ENCODE results near the gene B4GALNT1.
"Not testable (repeated sequence)": the region's sequence is repeated elsewhere in the genome, so short reads cannot be mapped to it uniquely, and the experiment has no call there.

Gene B4GALNT1

GRCh38 chr12:57592551-57593165, 40.3 kb downstream of the B4GALNT1 start:
- DNase-seq (ENCODE audit: low spot score in 2 of 2) (no peak), ATAC-seq (no peak)
- H3K4me3 Mint-ChIP-seq: peak overlapping the region; percentile 84
- peaks cover 47% of the 10 kb centered on the region for H3K36me3 Mint-ChIP-seq
- H3K4me1 Mint-ChIP-seq: peaks cover 24% of the 10 kb centered on the region
- H3K27ac Mint-ChIP-seq: peak overlapping the region; percentile 88
- H3K9me3 Mint-ChIP-seq: no peaks in the 10 kb centered on the region

- Mint-ChIP-seq H3K4me1 (peaks cover 24% of the 10 kb centered on the region), H3K4me3 (peak overlapping the region; percentile 84), H3K9me3 (no peaks in the 10 kb centered on the region), H3K36me3 (peaks cover 39% of the 10 kb centered on the region), H3K27ac (peak overlapping the region; percentile 88)
- no peak for ATAC-seq
- DNase-seq (ENCODE audit: low spot score in 2 of 2): no peak
Measured at GRCh38 chr12:57591782-57592325, 41.1 kb downstream of the B4GALNT1 start.

DNA sequence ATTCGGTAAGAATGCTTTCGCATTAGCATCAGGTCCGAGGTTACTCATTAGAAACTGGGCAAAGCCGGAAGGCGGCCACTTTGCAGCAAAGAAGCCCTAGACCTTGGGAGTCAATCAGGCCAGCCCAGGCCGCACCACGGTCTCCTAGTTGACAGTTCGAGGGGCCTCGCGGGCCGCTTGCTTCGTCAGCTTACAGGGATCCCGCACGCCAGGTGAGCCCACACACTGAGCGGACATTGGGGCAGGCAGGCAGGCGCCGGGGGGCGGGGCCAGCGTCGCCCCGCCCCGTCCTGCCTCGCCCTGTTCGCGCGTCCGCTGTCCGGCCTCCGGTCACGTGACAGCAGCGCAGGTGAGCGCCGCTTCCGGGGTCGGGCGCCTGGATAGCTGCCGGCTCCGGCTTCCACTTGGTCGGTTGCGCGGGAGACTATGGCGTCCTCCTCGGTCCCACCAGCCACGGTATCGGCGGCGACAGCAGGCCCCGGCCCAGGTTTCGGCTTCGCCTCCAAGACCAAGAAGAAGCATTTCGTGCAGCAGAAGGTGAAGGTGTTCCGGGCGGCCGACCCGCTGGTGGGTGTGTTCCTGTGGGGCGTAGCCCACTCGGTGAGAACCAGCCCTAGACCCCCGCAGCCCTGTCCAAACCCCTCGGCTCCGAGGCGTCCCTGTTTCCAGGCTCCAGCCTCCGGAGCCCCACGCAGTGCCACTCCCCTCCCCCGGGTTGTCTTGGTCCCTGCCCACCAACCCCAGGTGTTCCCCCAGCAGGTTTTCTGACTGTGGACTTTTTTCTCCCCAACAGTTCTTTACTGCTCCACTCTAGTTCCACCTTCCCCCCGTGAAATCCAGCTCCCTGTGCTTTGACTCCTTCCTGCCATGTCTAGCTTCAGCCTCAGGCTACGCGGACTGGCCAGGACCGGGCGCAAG, 41.9 kb downstream of the B4GALNT1 start, which contains the start of gene PIP4K2C:
Gene PIP4K2C (plus strand): TSS at position 329 of the 918 bp plus-strand sequence. CDS start 98 bp downstream, at position 427.
- no peaks in the 10 kb centered on the region for H3K9me3 Mint-ChIP-seq
- peak within 1 kb of the TSS; percentile 88 for H3K27ac Mint-ChIP-seq
- H3K4me1 Mint-ChIP-seq: peaks cover 24% of the 10 kb centered on the region
- peak; percentile 64 to 89 for DNase-seq (ENCODE audit: low spot score in 2 of 2)
- peak within 1 kb of the TSS; percentile 84 for H3K4me3 Mint-ChIP-seq
- peak; percentile 95 for ATAC-seq
- H3K36me3 Mint-ChIP-seq: peaks cover 32% of the 10 kb centered on the region

DNA sequence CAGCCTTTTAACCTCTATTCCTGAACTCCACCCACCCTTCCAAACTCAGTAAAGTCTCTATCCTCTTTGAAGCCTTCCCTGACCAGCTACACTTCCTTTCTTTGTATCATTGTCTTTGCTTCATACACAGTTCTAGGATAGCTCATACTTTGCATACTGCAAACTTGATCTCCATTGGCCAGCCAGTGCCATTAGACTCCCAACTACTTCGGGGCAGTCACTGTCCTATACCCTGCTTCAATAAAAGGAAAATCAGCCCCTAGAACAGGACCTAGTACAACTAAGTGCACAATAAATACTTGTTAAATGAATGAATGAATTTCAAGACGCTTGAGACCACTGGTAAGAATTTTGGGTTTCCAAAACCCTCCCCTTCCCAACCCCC, 42.5 kb downstream of the B4GALNT1 start:
- Mint-ChIP-seq H3K4me1 (peaks cover 24% of the 10 kb centered on the region), H3K9me3 (no peaks in the 10 kb centered on the region), H3K36me3 (peaks cover 25% of the 10 kb centered on the region), H3K4me3 (peak overlapping the region; percentile 84), H3K27ac (peak overlapping the region; percentile 88)
- no peak for ATAC-seq
- DNase-seq (ENCODE audit: low spot score in 2 of 2): no peak

- not testable (repeated sequence) for H3K9me3 Mint-ChIP-seq; ATAC-seq; H3K27ac Mint-ChIP-seq; DNase-seq (ENCODE audit: low spot score in 2 of 2); H3K4me3 Mint-ChIP-seq
- Mint-ChIP-seq H3K36me3 (peaks cover 12% of the 10 kb centered on the region), H3K4me1 (peaks cover 24% of the 10 kb centered on the region)
Measured at GRCh38 chr12:57588951-57589610, 43.9 kb downstream of the B4GALNT1 start.

- Mint-ChIP-seq H3K4me3 (no peak overlapping the region), H3K4me1 (peaks cover 23% of the 10 kb centered on the region), H3K27ac (no peak overlapping the region), H3K36me3 (peaks cover 6% of the 10 kb centered on the region), H3K9me3 (no peaks in the 10 kb centered on the region)
- DNase-seq (ENCODE audit: low spot score in 2 of 2) (no peak), ATAC-seq (no peak)
Measured at GRCh38 chr12:57586832-57587429, 46.1 kb downstream of the B4GALNT1 start.

- Mint-ChIP-seq H3K9me3 (no peaks in the 10 kb centered on the region), H3K4me1 (peaks cover 16% of the 10 kb centered on the region)
- no peak for ATAC-seq
Measured at GRCh38 chr12:57586128-57586527, 46.9 kb downstream of the B4GALNT1 start.

DNA sequence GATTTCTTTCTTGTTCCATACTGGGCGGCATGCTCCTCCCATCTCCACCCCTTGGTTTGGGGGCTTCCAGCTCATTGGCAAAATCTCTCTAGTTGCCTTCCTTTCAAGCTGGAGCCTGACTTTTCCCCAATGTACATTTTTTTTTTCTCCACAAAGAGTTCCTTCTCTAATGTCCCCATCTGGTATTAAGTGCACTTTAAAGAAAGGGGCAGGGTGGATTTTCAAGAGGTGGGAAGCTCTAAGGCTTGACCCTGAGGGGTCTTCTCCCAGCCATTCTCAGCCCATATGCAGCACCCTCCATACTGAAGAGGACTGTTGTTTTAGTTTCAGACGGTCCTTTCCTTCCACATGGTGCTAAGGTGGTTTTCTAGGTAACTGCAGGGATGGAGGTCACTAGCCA, 47.8 kb downstream of the B4GALNT1 start:
- Mint-ChIP-seq H3K36me3 (no peaks in the 10 kb centered on the region), H3K4me1 (peaks cover 10% of the 10 kb centered on the region), H3K4me3 (no peak overlapping the region), H3K27ac (no peak overlapping the region), H3K9me3 (no peaks in the 10 kb centered on the region)
- DNase-seq (ENCODE audit: low spot score in 2 of 2) (no peak), ATAC-seq (no peak)

More at GRCh38 chr12:57586128-57586527, 46.9 kb downstream of the B4GALNT1 start:
- H3K36me3 Mint-ChIP-seq: no peaks in the 10 kb centered on the region
- no peak overlapping the region for H3K4me3 Mint-ChIP-seq
- DNase-seq (ENCODE audit: low spot score in 2 of 2): no peak
- no peak overlapping the region for H3K27ac Mint-ChIP-seq

GRCh38 chr12:57584690-57585089, 48.3 kb downstream of the B4GALNT1 start:
- no peak overlapping the region for H3K4me3 Mint-ChIP-seq
- peaks cover 8% of the 10 kb centered on the region for H3K4me1 Mint-ChIP-seq
- no peaks in the 10 kb centered on the region for H3K36me3 Mint-ChIP-seq
- DNase-seq (ENCODE audit: low spot score in 2 of 2): no peak
- H3K27ac Mint-ChIP-seq: no peak overlapping the region
- no peak for ATAC-seq
- no peaks in the 10 kb centered on the region for H3K9me3 Mint-ChIP-seq

- H3K27ac Mint-ChIP-seq: no peak overlapping the region
- no peaks in the 10 kb centered on the region for H3K36me3 Mint-ChIP-seq
Measured at GRCh38 chr12:57584050-57584449, 49.0 kb downstream of the B4GALNT1 start.

DNA sequence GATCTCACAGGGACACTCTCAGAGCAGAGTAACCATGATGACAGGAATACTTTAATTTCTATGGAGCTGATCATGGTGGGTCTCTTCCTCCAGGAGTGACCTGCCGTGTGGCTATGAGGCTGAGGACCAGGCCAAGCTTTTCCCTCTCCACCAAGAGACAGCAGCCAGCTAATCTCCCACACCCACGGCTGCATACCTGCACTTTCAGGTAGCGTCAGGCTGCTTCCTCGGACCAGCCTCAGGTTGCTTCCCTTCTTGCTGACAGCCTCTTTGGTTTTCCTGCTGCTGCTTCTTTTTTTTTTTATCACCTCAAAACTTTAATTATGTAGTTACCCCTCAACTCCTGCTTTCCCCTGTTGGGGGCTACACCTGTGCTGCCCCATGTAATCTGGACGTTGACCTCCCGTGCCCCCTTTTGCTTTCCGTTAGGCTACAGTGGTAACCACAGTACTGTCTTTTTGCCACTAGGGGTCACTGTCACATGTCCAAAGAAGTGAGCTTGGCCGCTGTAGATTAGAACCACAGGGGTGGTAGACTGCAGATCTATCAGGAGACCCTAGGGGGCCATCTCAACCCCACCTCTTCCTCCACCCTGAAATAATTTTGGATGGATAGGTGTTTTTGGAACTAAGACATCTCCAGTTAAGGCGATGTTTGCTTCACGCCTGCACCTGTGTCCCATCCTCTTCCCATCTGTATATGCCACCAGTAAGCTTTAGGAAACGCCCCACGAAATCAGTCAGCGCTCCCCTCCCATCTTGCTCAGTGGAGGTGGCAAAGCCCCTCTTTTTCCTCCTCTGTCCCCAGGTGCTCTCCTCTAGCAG, 49.8 kb downstream of the B4GALNT1 start:
- H3K9me3 Mint-ChIP-seq: no peaks in the 10 kb centered on the region
- no peak overlapping the region for H3K27ac Mint-ChIP-seq
- no peaks in the 10 kb centered on the region for H3K36me3 Mint-ChIP-seq
- ATAC-seq: peak; percentile 95
- peak; percentile 54 to 82 for DNase-seq (ENCODE audit: low spot score in 2 of 2)
- H3K4me1 Mint-ChIP-seq: peaks cover 8% of the 10 kb centered on the region
- H3K4me3 Mint-ChIP-seq: no peak overlapping the region

More at GRCh38 chr12:57584050-57584449, 49.0 kb downstream of the B4GALNT1 start:
- H3K4me3 Mint-ChIP-seq: no peak overlapping the region
- DNase-seq (ENCODE audit: low spot score in 2 of 2): no peak
- H3K4me1 Mint-ChIP-seq: peaks cover 8% of the 10 kb centered on the region
- ATAC-seq: no peak
- no peaks in the 10 kb centered on the region for H3K9me3 Mint-ChIP-seq

DNA sequence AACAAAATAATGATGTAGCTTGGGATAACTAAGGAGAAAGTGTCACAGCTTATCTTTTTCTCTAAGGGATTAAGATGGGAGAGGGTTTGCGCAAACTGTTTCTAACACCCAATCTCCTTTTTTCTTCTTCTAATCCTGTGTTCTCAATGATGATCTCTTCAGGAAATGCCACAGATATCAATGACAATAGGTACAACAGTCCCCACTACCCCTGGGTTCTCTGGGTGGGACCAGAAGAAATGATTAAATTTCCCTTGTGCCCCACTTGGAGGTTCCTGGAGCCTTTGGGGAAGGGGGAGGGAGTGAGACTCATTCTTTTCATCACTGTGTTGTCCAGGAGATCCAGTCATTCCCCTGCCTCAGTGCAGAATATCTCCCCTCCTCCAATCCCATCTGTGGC, 50.6 kb downstream of the B4GALNT1 start:
- Mint-ChIP-seq H3K4me3 (no peak overlapping the region), H3K4me1 (peaks cover 8% of the 10 kb centered on the region), H3K36me3 (no peaks in the 10 kb centered on the region), H3K9me3 (no peaks in the 10 kb centered on the region), H3K27ac (no peak overlapping the region)
- DNase-seq (ENCODE audit: low spot score in 2 of 2) (no peak), ATAC-seq (no peak)

DNA sequence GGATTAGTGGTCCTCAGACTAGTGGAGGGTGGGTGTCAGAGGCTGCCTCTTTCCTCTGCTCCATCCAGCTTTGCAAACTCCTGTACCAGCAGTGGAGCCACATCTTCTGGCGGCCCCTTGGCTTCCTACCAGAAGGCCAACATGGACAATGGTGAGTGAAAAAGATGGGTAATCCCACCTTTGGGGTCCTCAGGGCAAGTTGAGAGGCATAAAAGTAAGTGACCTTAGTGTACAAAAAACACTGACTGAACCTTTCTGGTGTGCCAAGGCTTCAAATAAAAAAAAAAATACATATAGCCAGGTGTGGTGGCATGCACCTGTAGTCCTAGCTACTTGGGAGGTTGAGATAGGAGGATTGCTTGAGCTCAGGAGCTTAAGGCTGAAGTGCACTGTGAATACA, 51.2 kb downstream of the B4GALNT1 start:
- peaks cover 8% of the 10 kb centered on the region for H3K4me1 Mint-ChIP-seq
- no peak overlapping the region for H3K4me3 Mint-ChIP-seq
- no peaks in the 10 kb centered on the region for H3K9me3 Mint-ChIP-seq
- H3K27ac Mint-ChIP-seq: no peak overlapping the region
- no peak for ATAC-seq
- no peaks in the 10 kb centered on the region for H3K36me3 Mint-ChIP-seq
- no peak for DNase-seq (ENCODE audit: low spot score in 2 of 2)

GRCh38 chr12:57580466-57580795, 52.6 kb downstream of the B4GALNT1 start:
- Mint-ChIP-seq H3K9me3 (no peaks in the 10 kb centered on the region), H3K4me1 (peaks cover 8% of the 10 kb centered on the region), H3K27ac (peak overlapping the region; percentile 7), H3K36me3 (no peaks in the 10 kb centered on the region), H3K4me3 (no peak overlapping the region)
- ATAC-seq (no peak), DNase-seq (ENCODE audit: low spot score in 2 of 2) (no peak)

Data from stimulated activated effector memory CD8-positive, alpha-beta T cell treated with anti-CD3 and anti-CD28 coated beads, Interleukin-12 subunit alpha, Interleukin-12 subunit beta, amount 100 ng/mL, for 72 hours (primary cell).